NCI-H2196 treated with DMSO at 0.1 percent for 48 hours (cell line): ENCODE data around the gene CDH13.

Source experiments
- DNase-seq: peaks from one replicate; lab custom pipeline; 2025; ENCODE audit not compliant: unreplicated experiment; lab: John Stamatoyannopoulos, UW

Gene CDH13

GRCh38 chr16:82735673-82736091 lies 108.9 kb downstream of the CDH13 start:
- no peak for DNase-seq

GRCh38 chr16:82736224-82736623 lies 109.5 kb downstream of the CDH13 start:
- no peak for DNase-seq

GRCh38 chr16:82738699-82739098 lies 111.9 kb downstream of the CDH13 start:
- DNase-seq, result no peak

DNA sequence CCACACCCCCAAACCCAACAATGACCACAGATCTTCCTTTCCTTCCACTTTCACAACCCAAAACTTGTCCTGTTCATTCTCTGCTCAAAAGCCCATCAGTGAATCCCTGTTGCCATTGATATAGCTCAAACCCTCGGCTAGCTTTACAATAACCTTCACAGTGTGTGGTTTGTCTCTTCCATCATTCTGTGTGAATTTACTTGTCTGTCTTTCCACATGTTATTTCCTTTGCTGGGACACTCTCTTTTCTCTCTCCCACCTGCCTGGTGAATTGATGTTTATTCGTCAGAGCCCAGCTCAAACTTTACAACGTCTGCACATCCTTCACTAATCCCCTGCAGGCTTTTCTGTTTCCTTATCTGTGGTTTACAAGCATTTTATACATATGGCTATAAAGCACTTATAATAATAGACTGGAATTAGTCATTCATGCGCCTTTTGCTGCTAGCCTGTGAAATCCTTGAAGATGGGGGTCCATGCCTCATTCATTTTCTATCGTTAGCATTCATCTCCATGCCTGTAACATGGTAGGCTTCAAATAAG lies 114.4 kb downstream of the CDH13 start:
- no peak for DNase-seq

DNA sequence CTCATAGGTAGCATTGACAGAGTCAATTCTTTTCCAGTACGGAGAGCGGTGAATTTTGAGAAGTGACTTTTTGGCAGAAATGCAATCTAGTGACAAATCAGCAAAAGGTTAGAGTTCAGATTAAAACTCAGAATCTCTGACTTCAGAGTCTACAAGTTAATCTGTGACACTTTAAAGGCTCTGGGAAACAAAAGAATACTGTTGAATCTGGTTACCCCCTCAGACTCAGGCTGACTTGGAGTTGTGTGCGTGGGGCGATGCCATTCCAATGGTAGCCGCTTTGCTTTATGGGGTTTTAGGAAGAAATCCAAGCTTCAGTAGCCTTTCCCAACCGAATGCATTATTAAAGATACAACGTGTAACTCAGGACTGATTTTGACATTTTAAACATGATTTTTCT lies 118.2 kb downstream of the CDH13 start:
- DNase-seq, result no peak

- DNase-seq, result no peak
These were observed 121.3 kb downstream of the CDH13 start for GRCh38 chr16:82748026-82748425.

DNA sequence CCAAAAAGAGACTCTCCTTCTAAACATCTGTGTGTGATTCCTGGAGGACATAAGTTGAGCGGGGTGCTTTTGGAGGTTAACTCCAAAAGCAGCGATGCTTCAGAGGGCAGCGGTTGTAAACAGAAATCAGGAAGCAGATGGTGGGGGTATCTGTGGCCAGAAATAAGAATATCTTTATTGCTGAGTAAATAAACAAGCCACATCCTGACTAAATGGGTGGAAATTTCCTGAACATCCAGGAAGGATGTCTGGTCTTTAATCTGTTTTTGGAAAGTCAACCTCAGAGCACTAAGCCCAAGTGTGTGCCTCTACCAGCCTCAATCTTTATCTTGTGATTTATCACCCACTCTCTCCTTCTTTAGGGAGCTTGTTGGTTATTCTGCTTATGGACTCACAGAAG lies 123.3 kb downstream of the CDH13 start:
- DNase-seq, result no peak

DNA sequence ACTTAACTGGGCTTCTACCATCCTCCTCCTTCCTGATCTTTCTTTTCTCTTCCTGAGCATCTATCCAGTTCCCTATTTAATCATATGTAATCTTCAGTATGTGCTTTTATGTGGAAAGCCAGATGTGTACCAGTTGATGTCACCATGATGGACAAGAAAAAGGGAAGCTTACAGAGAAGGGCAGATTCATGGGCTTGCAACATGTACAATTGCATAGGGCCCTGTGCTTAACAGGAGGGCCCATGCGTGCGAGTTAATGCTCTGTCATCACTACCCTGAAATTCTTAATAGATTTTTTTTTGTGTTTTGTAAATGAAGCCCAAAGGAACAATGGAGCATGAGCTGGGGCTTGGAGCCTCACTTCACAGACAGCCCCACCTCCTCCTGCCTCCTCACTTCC lies 124.3 kb downstream of the CDH13 start:
- DNase-seq, result no peak

DNA sequence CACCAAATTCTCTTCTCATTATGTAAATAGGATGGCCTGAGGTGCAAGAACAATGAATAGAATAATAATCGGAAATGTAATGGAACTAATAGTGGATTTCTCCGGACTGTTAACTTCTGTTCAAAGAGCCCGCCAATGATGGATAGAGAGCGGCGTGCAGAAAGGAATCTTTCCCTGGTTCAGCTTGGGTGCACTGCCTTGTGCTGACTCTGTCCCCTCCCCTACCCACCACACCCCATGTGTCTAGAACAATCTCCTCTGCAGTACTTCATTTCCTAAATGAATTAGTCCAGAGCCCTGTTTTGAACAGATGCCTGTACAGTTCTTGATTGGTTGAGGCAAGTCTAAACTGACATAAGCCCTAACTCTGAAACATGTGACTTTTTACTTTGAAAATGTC lies 125.4 kb downstream of the CDH13 start:
- DNase-seq, result no peak

DNA sequence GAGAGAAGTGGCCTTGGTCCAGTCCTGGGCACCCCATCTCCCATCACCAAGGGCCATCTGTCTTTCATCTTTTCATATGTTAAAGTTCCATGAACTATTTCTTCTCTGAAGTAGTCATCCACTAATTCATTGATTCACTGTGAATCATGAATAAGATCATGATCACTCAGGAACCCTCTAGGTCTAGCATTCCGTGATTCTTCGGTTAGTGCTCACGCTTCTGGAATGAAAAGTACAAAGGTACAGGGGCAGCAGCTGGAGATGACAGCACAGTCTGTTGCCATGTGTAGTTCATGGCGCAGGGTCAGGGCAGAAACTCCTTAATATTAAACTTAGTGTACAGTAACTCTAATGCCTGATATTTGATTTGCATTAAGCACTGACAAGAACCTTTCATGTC lies 127.1 kb downstream of the CDH13 start:
- no peak for DNase-seq

GRCh38 chr16:82754716-82755513 lies 128.1 kb downstream of the CDH13 start:
- no peak for DNase-seq

- no peak for DNase-seq
These were observed 129.0 kb downstream of the CDH13 start for GRCh38 chr16:82755570-82756282.

DNA sequence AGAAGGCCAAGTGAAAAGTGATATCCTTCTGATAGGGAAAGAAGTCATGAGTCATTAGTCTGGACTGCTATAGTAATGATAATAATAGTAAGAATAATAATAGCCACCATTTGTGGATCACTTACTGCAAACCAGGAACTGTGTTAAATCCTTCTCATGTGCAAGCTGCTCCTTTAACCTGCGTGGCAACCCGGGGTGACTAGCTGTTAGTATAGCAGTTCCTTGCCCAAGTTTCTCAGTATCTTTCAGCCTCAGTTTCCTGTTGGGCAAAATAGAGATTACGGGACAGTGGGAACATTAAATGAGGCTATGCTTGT lies 129.5 kb downstream of the CDH13 start:
- DNase-seq, result no peak

- DNase-seq, result no peak
These were observed 131.6 kb downstream of the CDH13 start for GRCh38 chr16:82758406-82758805.

- no peak for DNase-seq
These were observed 132.1 kb downstream of the CDH13 start for GRCh38 chr16:82758904-82759303.

GRCh38 chr16:82761236-82761635 lies 134.5 kb downstream of the CDH13 start:
- DNase-seq, result no peak

DNA sequence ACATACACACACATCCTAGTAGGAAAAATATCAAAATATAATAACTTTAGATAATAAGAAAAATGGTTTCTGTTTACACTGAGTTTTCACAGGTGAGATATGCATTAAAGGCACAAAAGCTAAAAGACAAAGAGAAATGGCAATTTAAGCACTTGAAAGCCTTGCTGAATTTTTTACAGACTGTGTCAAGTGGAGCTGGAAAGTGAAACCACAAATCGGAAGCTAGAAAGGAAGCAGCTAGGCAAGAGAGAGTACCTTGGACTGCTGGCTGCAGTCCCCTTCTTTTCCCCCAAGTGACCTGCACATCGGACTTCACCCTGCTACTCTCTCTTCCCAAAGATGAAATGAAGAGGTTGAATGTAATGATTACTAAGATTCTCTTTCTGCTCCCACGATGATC lies 135.1 kb downstream of the CDH13 start:
- no peak for DNase-seq

- DNase-seq, result no peak
These were observed 136.6 kb downstream of the CDH13 start for GRCh38 chr16:82763371-82763770.

- DNase-seq, result no peak
These were observed 140.4 kb downstream of the CDH13 start for GRCh38 chr16:82767198-82767597.

- DNase-seq, result no peak
These were observed 141.0 kb downstream of the CDH13 start for GRCh38 chr16:82767808-82768207.

- DNase-seq, result no peak
These were observed 143.1 kb downstream of the CDH13 start for GRCh38 chr16:82769845-82770244.

DNA sequence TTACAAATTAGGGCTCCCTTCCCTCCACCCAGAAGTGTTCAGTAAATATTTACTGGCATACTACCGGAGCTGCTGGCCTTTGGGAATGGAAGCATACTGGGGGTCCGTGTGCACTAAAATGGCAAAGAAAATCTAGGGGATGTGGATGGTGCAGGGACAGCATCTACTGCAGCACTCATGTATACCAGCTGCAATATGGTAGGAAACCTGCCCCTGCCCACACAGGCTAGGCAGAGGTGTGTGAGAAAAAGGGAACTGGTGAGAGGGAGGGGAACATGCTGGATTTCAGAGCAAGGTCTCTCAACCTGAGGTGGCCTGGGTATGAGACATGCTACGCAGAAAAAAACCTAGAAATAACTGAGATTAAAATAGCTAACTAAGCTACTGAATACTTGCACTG lies 145.4 kb downstream of the CDH13 start:
- no peak for DNase-seq
